ENCODE data around the gene MMP10. TPM values are rescaled to one million over a fixed set of nuclear protein-coding genes. Genes with fewer than 3 reads are reported as not detected.

MMP10 gene
- total RNA-seq, 1 donor from 2014 or later: 0.29 TPM

DNA sequence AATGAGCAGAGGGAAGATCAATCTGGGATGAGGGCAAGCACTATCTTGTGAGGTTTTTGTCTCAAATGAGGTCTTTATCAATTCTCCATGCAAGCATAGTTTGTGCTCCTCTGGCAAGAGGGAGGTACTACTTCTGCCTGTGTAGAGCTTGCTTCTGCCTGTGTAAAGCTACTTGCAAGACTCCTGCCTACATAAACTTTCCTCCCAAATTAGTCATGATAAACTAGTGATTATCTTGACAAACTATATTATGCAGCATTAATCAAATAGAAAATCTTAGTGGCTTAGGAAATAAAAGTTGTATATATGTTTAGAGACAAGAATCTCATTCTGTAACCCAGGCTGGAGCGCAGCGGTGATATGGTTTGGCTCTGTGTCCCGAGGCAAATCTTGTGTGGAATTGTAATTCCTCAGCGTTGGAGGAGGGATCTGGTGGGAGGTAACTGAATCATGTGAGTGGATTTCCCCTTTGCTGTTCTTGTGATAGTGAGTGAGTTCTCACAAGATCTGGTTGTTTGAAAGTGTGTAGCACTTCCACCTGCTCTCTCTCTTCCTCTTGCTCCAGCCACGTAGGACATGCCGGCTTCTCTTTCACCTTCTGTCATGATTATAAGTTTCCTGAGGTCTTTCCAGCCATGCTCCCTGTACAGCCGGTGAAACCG is 8.0 kb upstream of the MMP10 start:
- TF ChIP-seq, protein P1, sequence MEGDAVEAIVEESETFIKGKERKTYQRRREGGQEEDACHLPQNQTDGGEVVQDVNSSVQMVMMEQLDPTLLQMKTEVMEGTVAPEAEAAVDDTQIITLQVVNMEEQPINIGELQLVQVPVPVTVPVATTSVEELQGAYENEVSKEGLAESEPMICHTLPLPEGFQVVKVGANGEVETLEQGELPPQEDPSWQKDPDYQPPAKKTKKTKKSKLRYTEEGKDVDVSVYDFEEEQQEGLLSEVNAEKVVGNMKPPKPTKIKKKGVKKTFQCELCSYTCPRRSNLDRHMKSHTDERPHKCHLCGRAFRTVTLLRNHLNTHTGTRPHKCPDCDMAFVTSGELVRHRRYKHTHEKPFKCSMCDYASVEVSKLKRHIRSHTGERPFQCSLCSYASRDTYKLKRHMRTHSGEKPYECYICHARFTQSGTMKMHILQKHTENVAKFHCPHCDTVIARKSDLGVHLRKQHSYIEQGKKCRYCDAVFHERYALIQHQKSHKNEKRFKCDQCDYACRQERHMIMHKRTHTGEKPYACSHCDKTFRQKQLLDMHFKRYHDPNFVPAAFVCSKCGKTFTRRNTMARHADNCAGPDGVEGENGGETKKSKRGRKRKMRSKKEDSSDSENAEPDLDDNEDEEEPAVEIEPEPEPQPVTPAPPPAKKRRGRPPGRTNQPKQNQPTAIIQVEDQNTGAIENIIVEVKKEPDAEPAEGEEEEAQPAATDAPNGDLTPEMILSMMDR (conservative IDR thresholded peaks at IDR 0.05; ENCODE audit: low read depth, low read length): no peak
- no peak overlapping the region for H3K4me3 ChIP-seq (ENCODE audit: low read depth, low read length)

DNA sequence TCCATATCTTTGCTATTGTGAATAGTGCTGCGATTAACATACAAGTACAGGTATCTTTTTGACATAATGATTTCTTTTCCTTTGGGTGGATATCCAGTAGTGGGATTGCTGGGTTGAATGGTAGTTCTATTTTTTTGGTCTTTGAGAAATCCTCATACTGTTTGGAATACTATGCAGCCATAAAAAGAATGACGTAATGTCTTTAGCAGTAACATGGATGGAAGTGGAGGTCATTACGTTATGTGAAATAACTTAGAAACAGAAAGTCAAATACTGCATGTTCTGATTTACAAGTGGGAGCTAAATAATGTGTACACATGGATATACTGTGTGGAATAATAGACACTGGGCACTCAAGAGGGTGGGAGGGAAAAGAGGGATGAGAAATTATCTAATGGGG is 4.0 kb upstream of the MMP10 start:
- TF ChIP-seq, protein P1 (conservative IDR thresholded peaks at IDR 0.05; ENCODE audit: low read depth, low read length): no peak
- H3K4me3 ChIP-seq (ENCODE audit: low read depth, low read length): no peak overlapping the region
- DNase-seq (ENCODE audit: low read depth): no peak

More for the DNA sequence above, 8.0 kb upstream of the MMP10 start:
- DNase-seq (ENCODE audit: low read depth): no peak

DNA sequence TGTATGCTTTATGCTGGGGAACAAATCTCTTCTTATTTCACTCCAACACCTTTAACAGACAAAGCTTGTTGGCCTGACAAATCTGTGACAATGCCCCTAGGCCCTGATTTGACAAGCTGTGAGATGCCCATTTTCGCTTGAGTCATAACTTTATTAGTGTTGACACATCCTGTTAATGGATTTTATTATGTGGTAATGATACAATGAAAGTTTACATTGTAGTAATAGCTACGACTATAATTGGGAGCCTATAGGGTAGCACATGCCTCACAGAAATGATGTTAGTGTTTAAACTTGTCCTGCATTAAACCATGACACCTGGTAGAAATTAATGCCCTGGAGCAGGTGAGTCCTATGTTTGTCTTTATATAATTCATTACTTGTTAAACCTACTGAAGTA is 3.3 kb upstream of the MMP10 start:
- H3K4me3 ChIP-seq (ENCODE audit: low read depth, low read length): no peak overlapping the region
- DNase-seq (ENCODE audit: low read depth): no peak
- TF ChIP-seq, protein P1 (conservative IDR thresholded peaks at IDR 0.05; ENCODE audit: low read depth, low read length): no peak

DNA sequence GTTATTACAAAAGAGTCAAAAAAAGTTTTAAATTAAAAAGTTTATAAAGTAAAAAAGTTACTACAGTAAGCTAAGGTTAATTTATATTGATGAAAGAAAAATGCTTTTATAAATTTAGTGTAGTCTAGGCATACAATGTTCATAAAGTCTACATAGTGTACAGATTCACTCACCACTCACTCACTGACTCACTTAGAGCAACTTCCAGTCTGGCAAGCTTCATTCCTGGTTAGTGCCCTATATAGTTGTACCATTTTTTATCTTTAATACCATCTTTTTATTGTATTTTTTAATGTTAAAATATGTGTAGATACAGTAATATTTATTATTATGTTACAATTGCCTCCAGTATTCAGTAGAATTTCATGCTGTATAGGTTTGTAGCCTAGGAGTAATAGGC is 2.6 kb upstream of the MMP10 start:
- H3K4me3 ChIP-seq (ENCODE audit: low read depth, low read length): no peak overlapping the region
- no peak for DNase-seq (ENCODE audit: low read depth)
- TF ChIP-seq, protein P1 (conservative IDR thresholded peaks at IDR 0.05; ENCODE audit: low read depth, low read length): no peak

DNA sequence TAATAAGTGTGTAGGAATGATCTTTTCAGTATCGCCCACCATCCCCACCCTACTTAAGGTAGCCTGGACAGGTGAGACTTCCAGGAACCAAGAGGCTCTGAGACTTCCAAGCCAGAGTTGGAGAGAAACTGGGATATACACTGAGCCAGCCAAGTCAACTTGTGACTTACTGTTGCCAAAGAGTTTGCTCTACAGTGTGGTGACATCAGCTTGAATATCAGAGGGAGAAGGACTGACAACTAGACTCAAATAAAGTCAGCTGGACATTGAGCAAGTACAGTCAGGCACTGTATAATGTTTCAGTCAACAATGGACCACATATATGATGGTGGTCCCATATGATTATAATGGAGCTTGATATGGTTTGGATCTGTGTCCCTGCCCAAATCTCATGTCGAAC is 1.2 kb upstream of the MMP10 start:
- no peak overlapping the region for H3K4me3 ChIP-seq (ENCODE audit: low read depth, low read length)
- DNase-seq (ENCODE audit: low read depth): no peak
- TF ChIP-seq, protein P1 (conservative IDR thresholded peaks at IDR 0.05; ENCODE audit: low read depth, low read length): no peak

DNA sequence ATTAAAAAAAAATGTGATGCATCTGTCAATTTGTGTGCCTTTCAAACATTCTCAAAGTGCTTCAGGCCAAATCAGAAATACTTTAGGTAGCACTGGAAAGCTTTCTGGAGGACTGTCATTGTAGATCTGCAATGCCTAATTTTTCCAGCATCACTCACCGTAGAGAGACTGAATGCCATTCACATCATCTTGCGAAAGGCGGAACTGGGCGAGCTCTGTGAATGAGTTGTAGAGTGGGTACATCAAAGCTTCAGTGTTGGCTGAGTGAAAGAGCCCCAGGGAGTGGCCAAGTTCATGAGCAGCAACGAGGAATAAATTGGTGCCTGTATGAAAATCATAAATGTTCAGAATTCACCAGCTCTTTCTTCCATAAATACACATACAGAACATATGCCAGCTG is 4.0 kb downstream of the MMP10 start:
- H3K4me3 ChIP-seq (ENCODE audit: low read depth, low read length): no peak overlapping the region
- TF ChIP-seq, protein P1 (conservative IDR thresholded peaks at IDR 0.05; ENCODE audit: low read depth, low read length): no peak
- no peak for DNase-seq (ENCODE audit: low read depth)

DNA sequence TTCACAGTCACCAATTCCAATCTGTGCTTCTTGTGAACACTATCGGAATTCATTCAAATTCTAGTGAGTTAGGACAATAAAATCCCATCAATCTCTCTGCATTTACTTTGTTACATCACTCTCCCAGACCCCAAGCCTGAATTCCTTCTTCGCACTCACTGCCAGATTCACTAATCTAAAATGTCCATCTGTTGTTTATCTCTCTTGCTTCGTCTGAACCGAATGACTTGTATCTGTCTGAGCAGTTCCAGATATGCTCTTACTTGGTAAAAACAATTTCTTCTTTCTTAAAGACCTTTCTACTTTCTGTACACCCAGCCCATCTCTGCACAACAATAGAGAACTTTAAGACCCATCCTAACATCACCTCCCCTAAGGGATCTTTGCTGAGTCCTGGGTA is 7.0 kb downstream of the MMP10 start:
- no peak for DNase-seq (ENCODE audit: low read depth)
- no peak overlapping the region for H3K4me3 ChIP-seq (ENCODE audit: low read depth, low read length)
- TF ChIP-seq, protein P1 (conservative IDR thresholded peaks at IDR 0.05; ENCODE audit: low read depth, low read length): no peak
